Stimulated activated CD8-positive, alpha-beta memory T cell treated with anti-CD3 and anti-CD28 coated beads, Interleukin-15, amount 100 ng/mL, for 1 hour (primary cell): Measurements from ENCODE around the gene SLC35F3.

Experiments used
- DNase-seq: peaks from one replicate; pipeline ENCODE4 v3.0.0-alpha.2; 2020; ENCODE audit warnings: low read depth

Gene SLC35F3

DNA sequence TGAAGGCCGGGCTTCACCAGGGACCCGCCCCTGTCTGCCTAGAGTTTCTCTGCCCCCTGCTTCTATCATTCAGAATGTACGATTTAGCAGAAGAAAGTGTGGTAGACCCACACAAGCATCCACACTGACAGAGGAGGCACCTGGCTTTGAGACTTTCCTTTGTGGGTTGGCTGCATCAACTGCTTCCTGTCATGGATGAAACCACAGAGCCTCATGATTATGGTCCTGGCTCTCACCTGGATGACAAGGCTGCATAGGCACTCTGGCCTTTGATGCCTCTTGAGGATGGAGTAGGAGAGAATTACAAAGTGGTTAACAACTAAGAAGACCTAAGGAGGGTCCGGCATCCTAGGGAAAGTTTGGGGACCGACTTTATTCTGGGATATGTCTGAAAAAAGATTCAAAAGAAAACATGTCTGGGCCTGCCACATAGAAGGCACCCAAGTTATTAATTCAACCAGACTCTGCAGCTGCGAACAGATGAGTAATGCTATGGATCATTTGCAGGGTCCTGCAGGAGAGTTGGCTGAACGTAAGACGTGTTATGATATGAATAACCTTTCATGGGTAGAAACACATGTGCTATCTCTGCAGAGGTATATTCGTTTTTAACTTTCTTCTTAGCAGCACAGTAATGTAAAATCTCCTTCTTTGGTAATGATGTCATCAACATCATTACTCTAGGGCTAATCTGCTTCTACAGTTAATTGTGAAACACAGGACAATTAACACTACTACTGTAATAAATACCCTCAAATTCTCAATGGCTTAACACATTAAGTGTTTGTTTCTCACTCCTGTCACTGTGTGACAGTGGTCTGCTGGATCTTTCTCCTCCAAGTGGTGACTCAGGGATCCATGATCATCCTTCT lies 136.2 kb downstream of the SLC35F3 start:
- DNase-seq = no peak

DNA sequence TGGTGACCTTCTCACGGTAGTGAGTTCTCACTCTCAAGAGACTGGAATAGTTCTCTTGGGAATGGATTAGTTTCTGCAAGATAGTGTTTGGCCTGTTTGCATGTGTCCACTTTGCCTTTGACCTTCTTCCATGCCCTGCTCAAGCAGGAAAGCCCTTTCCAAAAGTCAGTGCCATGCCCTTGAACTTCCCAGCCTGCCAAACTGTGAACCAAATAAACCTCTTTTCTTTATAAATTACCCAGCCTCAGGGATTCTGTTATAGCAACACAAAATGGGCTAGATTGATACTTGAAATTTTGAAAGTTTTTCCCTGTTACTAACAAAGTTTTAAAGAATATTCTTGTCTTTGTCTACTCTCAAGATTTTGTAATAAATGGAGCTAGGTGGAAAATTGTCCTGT lies 139.6 kb downstream of the SLC35F3 start:
- no peak for DNase-seq

DNA sequence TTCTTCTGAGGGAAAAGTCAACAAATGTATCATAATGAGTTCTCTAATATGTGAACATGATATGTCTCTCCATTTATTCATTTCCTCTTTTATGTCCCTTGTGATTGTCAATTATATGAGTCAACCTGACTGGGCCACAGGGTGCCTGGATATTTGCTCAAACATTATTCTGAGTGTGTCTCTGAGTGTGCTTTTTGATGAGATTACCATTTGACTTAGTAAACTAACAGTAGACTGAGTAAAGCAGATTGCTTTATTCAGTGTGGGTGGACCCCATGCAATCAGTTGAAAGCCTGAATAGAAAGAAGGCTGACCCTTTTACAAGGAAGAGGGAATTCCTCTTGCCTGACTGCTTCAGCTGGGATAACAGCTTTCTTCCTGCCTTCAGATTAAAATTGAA lies 142.6 kb downstream of the SLC35F3 start:
- no peak for DNase-seq

DNA sequence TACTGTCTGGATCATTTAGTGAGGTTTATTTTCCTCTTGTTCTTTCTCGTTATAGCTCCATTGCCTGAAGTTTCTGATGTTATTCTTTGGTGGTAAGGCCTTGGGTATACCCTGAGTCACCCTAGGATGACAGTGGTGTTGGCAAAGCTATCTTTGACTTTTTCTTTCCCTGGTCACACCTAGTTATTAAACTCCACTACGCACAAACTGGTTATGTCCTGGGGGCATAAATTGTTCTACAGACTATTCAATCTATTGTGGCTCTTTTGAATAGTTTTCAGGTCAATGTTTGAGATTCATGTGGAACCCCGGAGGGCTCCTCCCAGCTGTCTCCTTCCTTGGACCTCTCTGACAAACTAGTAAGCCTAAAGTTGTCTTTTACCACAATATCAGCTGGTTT lies 157.7 kb downstream of the SLC35F3 start:
- DNase-seq = no peak

DNA sequence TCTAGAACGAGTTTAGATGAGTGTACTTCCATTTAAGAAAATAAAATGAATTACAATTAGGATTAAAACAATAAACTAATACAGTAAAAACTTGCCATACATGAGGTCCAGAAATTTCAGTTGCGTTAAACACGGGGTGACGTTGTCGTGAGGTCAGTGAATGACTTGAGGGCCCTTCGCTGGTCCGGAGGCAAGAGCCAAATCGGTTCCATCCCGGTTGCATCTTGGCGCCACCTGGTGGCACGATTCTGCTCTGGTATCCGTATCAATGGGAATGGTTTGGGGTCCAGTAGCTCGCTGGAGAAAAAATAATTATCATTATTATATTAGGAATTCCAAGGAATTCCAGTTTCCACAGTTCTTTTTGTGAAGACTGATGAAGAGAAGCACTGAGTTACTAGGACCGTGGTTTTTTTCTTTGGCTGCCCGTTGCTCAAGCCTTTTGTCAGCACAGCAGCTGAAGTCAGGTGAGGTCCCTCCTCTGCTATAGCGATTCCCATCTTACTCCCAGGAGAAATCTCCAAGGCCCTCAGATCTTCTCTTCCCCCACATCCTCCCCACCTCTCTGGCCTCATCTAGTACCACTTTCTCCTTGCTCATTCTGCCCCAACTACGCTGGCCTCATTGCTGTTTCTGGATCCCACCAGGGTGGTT lies 161.4 kb downstream of the SLC35F3 start:
- peak; percentile 53 for DNase-seq

DNA sequence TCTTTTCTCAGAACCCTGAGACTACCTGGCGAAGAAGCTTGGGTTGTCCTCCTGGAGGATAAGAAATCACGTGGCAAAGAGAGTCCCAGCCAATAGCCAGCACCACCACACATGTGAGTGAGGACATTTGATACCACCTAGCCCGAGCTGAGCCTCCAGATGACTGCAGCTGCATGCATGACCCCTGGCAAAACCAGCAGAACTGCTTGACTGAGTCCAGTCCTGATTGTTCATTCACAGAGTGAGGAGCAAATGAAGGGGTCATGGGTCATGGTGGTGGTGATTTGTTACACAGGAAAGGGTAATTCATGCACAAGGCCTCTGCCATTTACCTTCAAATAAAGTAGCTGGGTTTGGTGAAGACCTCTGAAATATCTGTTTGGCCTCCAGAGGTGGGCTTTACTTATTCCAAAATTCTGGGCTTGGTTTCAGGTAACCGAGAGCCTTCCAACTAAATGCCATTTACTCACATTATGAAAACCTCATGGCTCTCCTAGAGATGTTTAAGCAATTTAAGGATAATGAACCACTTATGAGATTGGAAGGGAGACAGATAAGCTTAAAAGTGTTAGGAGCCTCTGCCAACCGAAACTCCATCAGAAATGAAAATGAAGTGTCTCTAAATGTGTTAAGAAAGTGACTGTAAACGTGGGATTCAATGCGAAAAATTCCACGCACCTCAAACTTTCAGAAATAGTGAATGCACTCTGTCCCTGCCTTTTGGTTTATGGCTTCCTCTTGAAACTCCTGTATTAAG lies 163.3 kb downstream of the SLC35F3 start:
- no peak for DNase-seq

DNA sequence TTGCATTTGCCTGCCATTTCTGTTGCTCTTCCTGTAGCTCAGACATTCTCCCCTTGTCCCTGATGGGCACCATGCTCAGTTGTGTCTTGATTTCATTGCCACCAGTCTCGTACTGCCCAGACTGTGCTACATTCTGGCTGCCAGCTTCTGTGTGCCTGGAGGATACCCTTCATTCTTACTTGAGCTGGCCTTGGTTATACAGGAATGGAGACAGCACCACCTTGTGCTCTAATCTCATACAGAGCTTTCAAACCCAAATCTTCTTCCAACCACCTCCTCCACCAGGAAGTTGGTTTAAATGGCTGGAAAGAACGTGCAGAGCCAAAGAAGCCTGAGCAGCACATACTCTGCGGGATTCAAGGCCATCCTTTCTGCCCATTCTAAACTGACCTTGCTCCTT lies 165.3 kb downstream of the SLC35F3 start:
- no peak for DNase-seq

DNA sequence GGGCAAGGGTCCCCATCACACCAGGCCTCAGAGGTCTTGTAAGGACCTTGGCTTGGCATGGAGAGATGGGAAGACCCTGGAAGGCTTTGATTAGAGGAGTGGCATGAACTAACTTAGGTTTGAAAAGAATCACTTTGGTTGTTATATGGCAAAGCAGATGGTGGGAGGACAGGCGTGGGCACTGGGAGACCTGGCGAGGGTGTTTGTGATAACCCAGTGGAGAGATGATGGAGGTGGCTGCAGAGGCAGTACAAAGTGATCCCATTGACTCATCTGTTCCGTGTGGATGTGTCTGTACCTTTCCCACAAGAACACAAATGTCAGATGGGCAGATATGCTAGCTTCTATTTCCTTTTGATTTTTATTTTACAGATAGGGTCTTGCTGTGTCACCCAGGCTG lies 168.3 kb downstream of the SLC35F3 start:
- no peak for DNase-seq

DNA sequence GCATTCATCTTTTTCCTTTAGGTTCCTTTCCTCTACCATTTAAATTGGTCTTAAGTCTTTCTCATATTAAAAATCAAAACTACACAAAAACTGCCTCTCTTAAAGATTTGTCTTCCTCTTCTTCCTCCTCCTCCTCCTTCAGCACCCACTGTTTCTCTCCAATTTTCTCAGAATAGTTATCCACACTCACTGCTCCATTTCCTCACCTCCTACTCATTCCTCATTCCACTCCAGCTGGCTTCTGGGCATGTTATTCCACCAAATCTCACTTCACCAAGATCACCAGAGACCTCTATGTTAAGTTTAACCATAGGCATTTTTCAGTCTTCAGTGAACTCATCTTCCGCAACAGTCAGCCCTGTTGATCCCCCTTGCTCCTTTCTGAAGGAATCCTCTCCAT lies 173.7 kb downstream of the SLC35F3 start:
- no peak for DNase-seq

DNA sequence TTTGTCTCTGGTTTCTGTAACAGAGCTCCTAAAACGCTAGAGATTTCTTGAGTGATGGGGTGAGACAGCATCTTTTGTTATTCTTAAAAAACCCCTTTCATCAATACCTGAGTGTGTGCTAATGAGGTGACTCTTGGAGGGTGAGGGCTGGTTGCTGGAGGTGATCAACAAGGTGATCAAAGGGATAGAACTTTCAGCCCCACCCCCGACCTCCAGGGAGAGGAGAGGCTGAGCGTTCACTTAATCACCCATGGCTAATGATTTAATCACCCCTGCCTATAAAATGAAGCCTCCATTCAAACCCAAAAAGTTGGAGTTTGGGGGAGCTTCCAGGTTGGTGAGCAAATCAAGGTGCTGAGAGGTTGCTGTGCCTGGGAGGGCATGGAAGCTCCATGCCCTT lies 175.4 kb downstream of the SLC35F3 start:
- DNase-seq = no peak

DNA sequence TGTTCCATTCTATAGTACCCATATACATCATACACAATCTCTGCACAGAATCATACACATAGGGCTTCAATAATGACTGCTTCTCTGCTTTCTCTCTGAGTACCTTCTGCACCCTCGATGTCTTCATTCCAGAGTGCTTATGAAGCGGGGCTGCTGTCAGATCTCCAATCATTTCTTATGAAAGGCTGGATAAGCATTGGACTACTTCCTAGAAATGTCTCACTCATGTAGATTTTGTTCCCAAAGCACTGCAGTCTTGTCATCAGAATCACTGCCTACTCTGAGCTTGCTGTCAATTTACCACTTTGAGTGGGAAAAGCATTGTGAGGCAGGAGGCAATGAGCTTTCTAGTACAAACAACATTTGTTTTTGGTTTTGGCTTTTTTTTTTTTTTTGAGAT lies 179.0 kb downstream of the SLC35F3 start:
- DNase-seq = no peak

DNA sequence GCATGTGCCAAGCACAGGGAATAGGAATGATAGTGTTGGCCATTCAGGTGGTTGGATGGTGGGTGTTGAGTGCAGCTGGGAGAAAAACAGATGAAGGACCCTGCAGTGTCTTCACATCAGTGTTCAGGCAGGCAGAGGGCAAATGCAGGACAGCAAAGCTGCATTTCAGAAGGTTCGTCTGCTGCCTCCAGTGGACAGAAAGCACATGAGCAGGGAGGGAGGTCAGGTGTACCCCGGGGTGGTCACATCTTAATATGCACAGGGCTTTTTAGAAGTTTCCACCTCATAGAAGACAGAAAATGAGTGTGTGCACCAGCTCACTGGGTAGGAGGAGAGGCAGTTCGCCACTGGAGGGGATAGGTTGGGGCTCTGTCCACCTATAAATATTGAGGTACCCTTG lies 184.9 kb downstream of the SLC35F3 start:
- DNase-seq = no peak

DNA sequence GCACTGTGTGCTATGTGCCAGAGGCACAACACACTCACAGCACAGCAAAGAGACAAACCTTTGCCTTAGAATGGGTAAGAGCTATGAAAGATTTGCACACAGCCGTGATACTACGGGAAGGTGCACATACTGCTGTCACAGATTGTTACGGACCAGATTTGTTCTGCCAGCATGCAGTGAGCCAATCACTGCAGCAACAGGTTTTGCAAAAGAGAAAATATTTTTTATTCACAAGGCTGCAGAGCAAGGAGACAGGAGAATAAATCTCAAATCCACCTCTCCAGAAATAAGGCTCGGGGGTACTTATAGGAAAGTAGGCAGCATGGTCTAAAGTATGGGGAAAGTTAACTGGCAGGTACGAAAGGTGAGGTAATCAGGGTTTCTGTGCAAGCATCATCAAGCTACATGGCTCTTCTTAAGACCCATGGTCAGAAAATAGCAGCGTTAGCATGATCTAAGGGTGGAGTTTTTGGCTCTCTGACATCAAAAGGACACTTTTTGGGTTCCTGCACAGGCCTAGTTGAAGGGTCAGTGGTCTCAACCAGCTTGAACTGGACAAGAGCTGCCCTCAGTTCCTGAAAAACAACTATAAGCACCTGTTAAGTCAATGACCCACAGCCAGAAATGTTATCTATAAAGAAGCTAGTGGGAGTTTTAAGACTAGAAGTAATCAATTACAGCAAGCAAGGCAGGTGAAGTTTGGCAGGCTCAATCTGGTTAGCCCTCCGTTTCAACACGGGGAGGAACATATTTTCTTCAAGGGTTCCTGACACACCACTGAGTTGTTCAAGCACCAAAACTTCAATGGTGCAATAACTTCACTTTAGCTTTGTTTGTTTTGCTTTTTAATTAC lies 186.0 kb downstream of the SLC35F3 start:
- DNase-seq = no peak

DNA sequence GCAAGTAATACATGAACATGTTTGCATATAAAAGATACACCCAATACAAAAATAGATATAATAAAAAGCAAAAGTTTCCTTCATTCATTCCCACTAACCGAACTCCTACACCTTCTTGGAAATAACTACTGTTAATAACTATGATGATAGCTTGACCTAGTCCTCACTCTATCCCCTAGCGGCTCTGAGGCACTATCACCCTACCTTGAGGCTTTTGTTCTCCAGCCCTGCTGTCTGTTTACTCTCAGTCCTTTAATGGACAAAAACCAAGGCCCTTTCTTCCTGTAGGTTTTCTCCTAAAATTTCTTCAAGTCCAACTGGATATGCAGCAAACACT lies 186.6 kb downstream of the SLC35F3 start:
- no peak for DNase-seq

DNA sequence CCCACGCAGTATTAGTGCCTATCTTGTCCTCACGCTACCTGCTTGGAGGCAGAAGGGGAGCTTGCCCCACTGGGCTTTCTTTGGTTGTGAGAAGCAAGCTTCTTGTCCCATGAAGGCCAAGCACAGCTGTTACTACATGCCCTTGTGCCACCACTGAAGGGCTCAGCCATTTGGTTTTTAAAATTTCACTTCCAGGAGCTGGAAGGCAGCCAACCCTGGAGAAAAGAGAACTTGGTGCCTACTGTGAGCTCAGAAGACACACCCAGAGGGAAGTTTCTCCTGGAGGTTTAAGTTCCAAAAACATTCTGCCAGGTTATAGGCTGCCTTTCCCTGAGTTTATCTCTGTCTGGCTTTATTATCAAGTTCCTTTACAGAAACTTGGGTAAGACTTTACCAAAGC lies 187.4 kb downstream of the SLC35F3 start:
- DNase-seq = no peak

DNA sequence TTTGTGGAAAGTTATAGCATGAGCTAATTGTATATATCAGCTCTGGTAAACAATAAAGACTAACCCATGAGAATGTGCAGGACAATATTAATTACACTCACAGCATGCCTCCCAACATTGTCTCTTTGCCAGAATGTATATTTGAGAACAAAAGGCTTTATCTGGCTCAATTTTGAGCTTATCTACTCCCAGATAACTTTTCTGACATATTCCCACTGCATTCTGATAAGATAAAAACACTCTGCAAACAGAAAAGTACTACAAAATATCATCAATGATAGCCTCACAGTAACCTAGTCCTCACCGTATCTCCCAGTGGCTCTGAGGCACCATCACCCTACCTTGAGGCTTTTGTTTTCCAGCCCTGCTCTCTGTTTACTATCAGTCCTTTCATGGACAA lies 188.6 kb downstream of the SLC35F3 start:
- DNase-seq = no peak

DNA sequence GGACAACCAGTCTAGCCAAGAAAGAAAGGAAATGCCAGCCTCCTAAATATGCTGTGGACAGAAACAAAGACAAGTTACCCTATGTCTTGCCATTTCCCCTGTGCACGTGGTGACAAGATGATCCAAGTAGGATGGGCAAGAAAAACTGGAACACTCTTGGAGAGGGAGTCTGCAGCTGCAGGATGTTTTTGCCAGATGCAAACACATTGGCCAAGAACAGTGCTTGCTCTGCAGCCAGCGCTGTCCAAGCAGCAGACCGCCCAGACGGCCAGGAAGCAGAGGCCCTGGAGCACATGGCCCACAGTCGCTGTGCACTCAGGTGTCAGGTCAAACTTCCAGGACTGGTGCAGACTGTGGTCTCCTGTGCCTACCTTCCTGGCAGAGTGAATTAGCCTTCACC lies 189.3 kb downstream of the SLC35F3 start:
- DNase-seq = no peak

DNA sequence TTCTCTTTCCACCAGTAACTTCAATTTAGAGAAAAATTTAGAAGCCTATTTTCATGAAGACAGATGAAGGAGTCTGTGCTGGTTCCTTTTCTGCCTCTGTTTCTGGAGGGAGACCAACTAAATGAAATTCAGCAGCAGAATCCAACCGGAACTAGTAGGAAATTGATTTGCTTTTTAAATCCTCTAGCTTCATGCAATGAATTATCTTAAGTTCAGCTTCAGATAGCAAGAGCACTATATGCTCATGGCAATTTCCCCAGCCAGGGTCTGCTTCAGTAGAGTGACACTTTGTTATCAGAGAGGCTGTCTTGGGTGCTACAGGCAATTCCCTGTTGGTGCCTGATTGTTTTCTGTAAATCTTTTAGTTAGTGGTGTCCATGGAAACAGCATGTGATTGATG lies 189.7 kb downstream of the SLC35F3 start:
- DNase-seq = no peak

DNA sequence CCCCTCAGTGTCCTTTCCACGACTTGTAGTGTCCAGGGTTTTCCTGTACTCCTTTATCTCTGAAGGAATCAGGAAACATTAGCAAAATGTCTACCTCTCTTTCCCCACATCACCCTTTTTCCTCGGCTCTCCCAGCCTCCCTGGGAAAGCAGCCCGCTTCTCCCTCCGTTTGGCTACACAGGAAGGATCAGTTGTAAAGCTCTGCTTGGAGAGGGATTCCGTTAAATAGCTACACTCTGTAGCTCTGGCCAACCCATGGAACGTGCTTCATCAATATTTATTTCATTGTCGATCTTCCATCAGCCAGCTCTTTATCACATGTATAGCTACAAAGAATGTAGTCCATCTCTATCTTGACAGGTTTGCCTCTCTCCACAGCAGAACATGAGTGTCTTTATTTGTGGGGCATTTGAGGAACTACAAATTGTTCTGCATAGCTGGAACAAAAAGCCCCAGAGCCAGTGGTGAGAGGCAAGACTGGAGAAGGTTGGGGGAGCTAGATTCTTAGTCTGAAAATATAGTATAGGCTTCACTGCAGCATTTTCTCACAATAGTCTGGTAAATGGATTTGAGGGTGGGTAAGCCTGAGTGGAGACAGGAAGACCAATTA lies 191.8 kb downstream of the SLC35F3 start:
- DNase-seq = no peak

DNA sequence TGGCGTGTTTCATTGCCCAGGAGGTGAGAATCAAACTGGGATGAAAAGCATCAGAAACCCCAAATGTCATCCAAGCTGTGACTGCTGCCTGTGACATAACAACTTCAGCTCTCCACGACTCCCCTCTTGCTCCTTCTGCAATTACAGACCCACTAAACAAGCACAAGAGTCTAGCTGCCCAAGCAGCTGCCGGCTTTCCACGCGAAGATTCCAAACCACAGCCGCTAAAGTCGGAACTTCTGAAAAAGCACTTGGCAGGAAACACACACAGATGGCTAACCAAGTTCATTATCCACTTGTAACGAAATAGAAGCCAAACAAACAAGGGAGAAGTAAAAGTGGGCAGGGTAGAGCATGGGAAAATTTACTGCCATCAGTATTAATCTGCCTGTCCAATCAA lies 198.1 kb downstream of the SLC35F3 start:
- DNase-seq = no peak

DNA sequence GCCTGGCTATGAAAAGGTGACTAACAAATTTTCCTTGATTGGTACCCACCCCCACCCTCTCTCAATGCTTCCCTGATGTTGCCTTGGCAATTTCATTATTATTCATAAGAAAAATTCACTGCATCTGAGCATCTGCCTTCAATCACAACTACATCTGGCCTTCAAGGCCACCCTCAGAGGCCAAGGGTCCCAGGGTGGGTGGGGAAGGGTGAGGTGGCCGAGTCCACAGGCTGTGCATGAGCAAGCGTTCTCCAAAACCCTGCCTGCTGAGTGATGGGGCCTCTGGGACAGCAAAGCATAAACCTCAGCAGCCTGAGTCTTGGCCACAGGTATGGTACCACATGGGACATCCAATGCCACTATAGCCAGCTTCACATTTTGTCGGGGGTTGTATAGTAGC lies 198.7 kb downstream of the SLC35F3 start:
- DNase-seq = no peak

DNA sequence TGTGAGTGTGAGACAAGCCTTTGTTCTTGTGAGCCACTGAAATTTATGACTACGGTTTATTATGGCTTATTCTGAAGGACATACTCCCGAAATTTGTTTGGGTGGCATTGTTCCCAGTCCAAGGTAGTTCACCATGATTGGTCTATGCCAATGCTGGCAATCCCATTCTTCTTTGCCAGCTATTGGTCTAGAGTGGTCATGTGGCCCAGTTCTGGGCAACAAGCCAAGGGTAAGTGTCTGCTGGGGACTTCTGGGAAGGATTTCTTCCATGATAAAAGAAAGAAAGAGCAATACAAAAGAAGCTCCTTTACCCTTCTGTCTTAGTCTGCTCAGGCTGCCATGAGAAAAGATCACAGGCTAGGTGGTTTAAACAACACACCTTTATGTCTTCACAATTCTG lies 201.6 kb downstream of the SLC35F3 start:
- no peak for DNase-seq
